ENCODE measurements around the gene NRXN3. TPM values are rescaled to one million over a fixed set of nuclear protein-coding genes. Genes with fewer than 3 reads are reported as not detected.
A peak's percentile ranks its signal among the peaks of the same experiment; 100 is the strongest.

The NRXN3 gene
- total RNA-seq, 4 donors from 2014 or later = 0.56 to 1.6 (median 1.1) TPM

GRCh38 chr14:78933166-78933565, 763.0 kb downstream of the NRXN3 start:
- 47 to 62% methylated on average over 2 of the region's 2 CpGs for whole genome bisulfite sequencing, 2 donors
- Histone ChIP-seq H3K4me1 (no peaks in the 10 kb centered on the region), H3K36me3 (no peaks in the 10 kb centered on the region), H3K27ac (no peak overlapping the region), H3K4me3 (replicated peaks in 1 of 3) (no peak overlapping the region), H3K27me3 (no peaks in the 10 kb centered on the region), H3K9me3 (no peaks in the 10 kb centered on the region)
- DNase-seq = no peak
- intact Hi-C loops (cut with DNase I) = no loop called here
- no peak for TF ChIP-seq POLR2A (IDR thresholded peaks at IDR 0.05)
- no peak for TF ChIP-seq CTCF (IDR thresholded peaks at IDR 0.05)

GRCh38 chr14:78933948-78934524, 763.9 kb downstream of the NRXN3 start:
- intact Hi-C loops (cut with DNase I) = no loop called here
- H3K9me3 ChIP-seq = no peaks in the 10 kb centered on the region
- DNase-seq = no peak
- 21 to 30% methylated on average over 4 of the region's 4 CpGs for WGBS, 2 donors
- no peaks in the 10 kb centered on the region for H3K27me3 ChIP-seq
- H3K4me1 ChIP-seq = no peaks in the 10 kb centered on the region
- H3K4me3 ChIP-seq (replicated peaks in 1 of 3) = no peak overlapping the region
- H3K36me3 ChIP-seq = no peaks in the 10 kb centered on the region
- TF ChIP-seq CTCF (IDR thresholded peaks at IDR 0.05) (peak in 3 of 6 experiments; percentile 36 to 46 (median 39)), POLR2A (IDR thresholded peaks at IDR 0.05) (no peak)
- H3K27ac ChIP-seq = no peak overlapping the region

- no peaks in the 10 kb centered on the region for H3K36me3 ChIP-seq
- TF ChIP-seq POLR2A (IDR thresholded peaks at IDR 0.05) (no peak), CTCF (IDR thresholded peaks at IDR 0.05) (no peak)
- H3K4me3 ChIP-seq (replicated peaks in 1 of 3) = no peak overlapping the region
- intact Hi-C loops (cut with DNase I) = no loop called here
- 91 to 96% methylated on average over 1 of the region's 1 CpG for WGBS, 2 donors
- DNase-seq = no peak
- H3K27me3 ChIP-seq = no peaks in the 10 kb centered on the region
- H3K4me1 ChIP-seq = no peaks in the 10 kb centered on the region
- no peak overlapping the region for H3K27ac ChIP-seq
- H3K9me3 ChIP-seq = no peaks in the 10 kb centered on the region
Measured at GRCh38 chr14:78946949-78947348, 776.8 kb downstream of the NRXN3 start.

- TF ChIP-seq CTCF (IDR thresholded peaks at IDR 0.05) = no peak
- intact Hi-C loops (cut with DNase I) = no loop called here
Measured at GRCh38 chr14:78947681-78948080, 777.5 kb downstream of the NRXN3 start.

GRCh38 chr14:78950649-78951048, 780.5 kb downstream of the NRXN3 start:
- no peak overlapping the region for H3K27ac ChIP-seq
- no peaks in the 10 kb centered on the region for H3K9me3 ChIP-seq
- intact Hi-C loops (cut with DNase I) = no loop called here
- H3K4me1 ChIP-seq = no peaks in the 10 kb centered on the region
- TF ChIP-seq POLR2A (IDR thresholded peaks at IDR 0.05) (no peak), CTCF (IDR thresholded peaks at IDR 0.05) (no peak)
- no peak overlapping the region for H3K4me3 ChIP-seq (replicated peaks in 1 of 3)
- WGBS, 2 donors = 60 to 69% methylated on average over 3 of the region's 3 CpGs
- no peaks in the 10 kb centered on the region for H3K27me3 ChIP-seq
- DNase-seq = no peak
- H3K36me3 ChIP-seq = no peaks in the 10 kb centered on the region

More at GRCh38 chr14:78947681-78948080, 777.5 kb downstream of the NRXN3 start:
- Histone ChIP-seq H3K27ac (no peak overlapping the region), H3K27me3 (no peaks in the 10 kb centered on the region), H3K9me3 (no peaks in the 10 kb centered on the region), H3K36me3 (no peaks in the 10 kb centered on the region), H3K4me1 (no peaks in the 10 kb centered on the region), H3K4me3 (replicated peaks in 1 of 3) (no peak overlapping the region)
- WGBS, 2 donors = 97 to 100% methylated on average over 2 of the region's 2 CpGs
- no peak for DNase-seq
